HepG2 (cell line): Measurements from ENCODE around the gene CMTM4. TPM values are rescaled to one million over a fixed set of nuclear protein-coding genes. Genes with fewer than 3 reads are reported as not detected.
A peak's percentile ranks its signal among the peaks of the same experiment; 100 is the strongest.

Experiments
- CBX1 ChIP-seq: IDR thresholded peaks from one replicate; pipeline ENCODE4 v1.6.1; 2016; ENCODE audit warnings: antibody characterized with exemption, low read depth
- CBX5 ChIP-seq: sonication (generic); formaldehyde crosslinking; IDR thresholded peaks from 2 replicates; pipeline ENCODE4 v1.4.0; 2020; ENCODE audit warnings: missing genetic modification reagents, borderline replicate concordance
- CENPT ChIP-seq: sonication (generic); formaldehyde crosslinking; IDR thresholded peaks from 2 replicates; pipeline ENCODE4 v1.8.0; 2022; ENCODE audit warnings: low read depth, mild to moderate bottlenecking, moderate library complexity, missing genetic modification reagents
- ELF1 ChIP-seq: sonication (generic); formaldehyde crosslinking; IDR thresholded peaks from 2 replicates; pipeline ENCODE4 v1.4.0; 2020; ENCODE audit warnings: missing genetic modification reagents
- JARID2 ChIP-seq: sonication (generic); formaldehyde crosslinking; IDR thresholded peaks from 2 replicates; pipeline ENCODE4 v1.8.1; 2023; ENCODE audit warnings: missing genetic modification reagents, inconsistent platforms; ENCODE audit not compliant: insufficient replicate concordance
- KAT8 ChIP-seq: IDR thresholded peaks from 2 replicates; pipeline ENCODE4 v1.6.1; 2016; ENCODE audit warnings: missing genetic modification reagents, missing compliant biosample characterization
- KDM2A ChIP-seq: sonication (generic); formaldehyde crosslinking; IDR thresholded peaks from 2 replicates; pipeline ENCODE4 v1.4.0; 2020; ENCODE audit warnings: low read depth, missing genetic modification reagents, borderline replicate concordance
- MAFK ChIP-seq, 2 experiments: IDR thresholded peaks in 1 of 2; conservative IDR thresholded peaks in 1 of 2; 2 replicates each; pipeline ENCODE4 v1.6.1; 2011; ENCODE audit warnings: improper control_type of control experiment in 2 of 2, low read length in 2 of 2
- MED1 ChIP-seq: sonication (generic); formaldehyde crosslinking; IDR thresholded peaks from 2 replicates; pipeline ENCODE4 v1.4.0; 2020; ENCODE audit warnings: missing genetic modification reagents
- PCBP2 ChIP-seq: fragments of 200-400 bp; formaldehyde crosslinking; optimal IDR thresholded peaks from 2 replicates; pipeline ENCODE3; 2018; ENCODE audit warnings: low read length, low read depth; ENCODE audit not compliant: poor library complexity, severe bottlenecking
- SMYD3 ChIP-seq: sonication (generic); formaldehyde crosslinking; IDR thresholded peaks from 2 replicates; pipeline ENCODE4 v1.8.1; 2023; ENCODE audit warnings: mild to moderate bottlenecking, missing genetic modification reagents
- ZBTB33 ChIP-seq: sonication (generic); formaldehyde crosslinking; IDR thresholded peaks from 2 replicates; pipeline ENCODE4 v1.4.0; 2020; ENCODE audit warnings: missing genetic modification reagents
- ZFP82 ChIP-seq: sonication (generic); formaldehyde crosslinking; IDR thresholded peaks from 2 replicates; pipeline ENCODE4 v1.5.1; 2020; ENCODE audit warnings: mild to moderate bottlenecking, missing genetic modification reagents, borderline replicate concordance
- ZMYM4 ChIP-seq: sonication (generic); formaldehyde crosslinking; IDR thresholded peaks from 2 replicates; pipeline ENCODE4 v1.8.1; 2023; ENCODE audit warnings: mild to moderate bottlenecking, missing genetic modification reagents
- ZNF230 ChIP-seq: sonication (generic); formaldehyde crosslinking; IDR thresholded peaks from 2 replicates; pipeline ENCODE4 v1.4.0; 2020; ENCODE audit warnings: mild to moderate bottlenecking, missing genetic modification reagents
- ZNF281 ChIP-seq: sonication (generic); formaldehyde crosslinking; IDR thresholded peaks from 2 replicates; pipeline ENCODE4 v1.4.0; 2020; ENCODE audit warnings: missing genetic modification reagents, borderline replicate concordance
- ZNF451 ChIP-seq: sonication (generic); formaldehyde crosslinking; IDR thresholded peaks from 2 replicates; pipeline ENCODE4 v1.5.0; 2020; ENCODE audit warnings: mild to moderate bottlenecking, missing genetic modification reagents
- ZNF510 ChIP-seq: sonication (generic); formaldehyde crosslinking; IDR thresholded peaks from 2 replicates; pipeline ENCODE4 v1.4.0; 2020; ENCODE audit warnings: low read depth, mild to moderate bottlenecking, missing genetic modification reagents
- ZNF749 ChIP-seq: sonication (generic); formaldehyde crosslinking; IDR thresholded peaks from 2 replicates; pipeline ENCODE4 v1.8.0; 2022; ENCODE audit warnings: mild to moderate bottlenecking, missing genetic modification reagents, moderate library complexity, borderline replicate concordance
- polyA plus RNA-seq, 8 experiments: library from polyadenylated mRNA; depleted of rRNA in 3 of 8; stranded (reverse) in 7 of 8; unstranded in 1 of 8; fragments of >200 nt; fragmentation: Illumina TruSeq in 4 of 8; extraction: Trizol in 4 of 8; gene quantifications; 2 replicates each; pipeline versions ENCODE4 v1.2.1 to v1.2.3, GENCODE V29; 2011 to 2016; ENCODE audit warnings: low read depth in 4 of 8, missing spikeins in 1 of 8, mixed read lengths in 1 of 8; ENCODE audit not compliant: insufficient read depth in 1 of 8
- total RNA-seq, 5 experiments: library from RNA; depleted of rRNA; stranded (reverse); fragments of >200 nt; fragmentation: Illumina TruSeq; extraction: Trizol; gene quantifications; 2 replicates each; pipeline ENCODE4 v1.2.3, GENCODE V29; 2016; ENCODE audit warnings: low read depth in 1 of 5
- TF ChIP-seq, protein P1 (sequence below): fragments of 450-650 bp; IDR thresholded peaks from 2 replicates; pipeline ENCODE4 v1.6.1; 2016
- TF ChIP-seq, protein P2 (sequence below): sonication (generic); formaldehyde crosslinking; IDR thresholded peaks from 2 replicates; pipeline ENCODE4 v1.4.0; 2020; ENCODE audit warnings: low read depth, mild to moderate bottlenecking, missing genetic modification reagents

Gene CMTM4
- total and polyA plus RNA-seq, 2 of the 13 experiments (the other 11 are each of a cell fraction or from before 2014, with no cell fraction given) = 32.0 to 36.3 TPM

- TF ChIP-seq ZBTB33 (CRISPR knock-in tag) = 0 out of 2 replicates have a peak, but pooled peaks have one; percentile 41
- TF ChIP-seq CBX5 (CRISPR knock-in tag) = 0 out of 2 replicates have a peak, but pooled peaks have one; percentile 33
- TF ChIP-seq ZFP82 = no peak
- 0 out of 2 replicates have a peak, but pooled peaks have one; percentile 25 for TF ChIP-seq MED1 (CRISPR knock-in tag)
- TF ChIP-seq ZNF230 = 0 out of 2 replicates have a peak, but pooled peaks have one; percentile 1
- TF ChIP-seq ZNF749 = no peak
- no peak for TF ChIP-seq CENPT
- TF ChIP-seq MAFK (conservative IDR thresholded peaks at IDR 0.05 in 1 of 2, IDR thresholded peaks at IDR 0.05 in 1 of 2; ENCODE audit: low read length in 2 of 2) = peak; percentile 78 to 92
- peak; percentile 68 for TF ChIP-seq ELF1 (CRISPR knock-in tag)
- no peak for TF ChIP-seq JARID2 (CRISPR knock-in tag)
- TF ChIP-seq ZNF451 (CRISPR knock-in tag) = no peak
- no peak for TF ChIP-seq ZNF281 (CRISPR knock-in tag)
- TF ChIP-seq KAT8 (CRISPR knock-in tag) = peak; percentile 29; the same call in 1 of the 2 replicates
- TF ChIP-seq CBX1 = no peak
- TF ChIP-seq ZMYM4 = 0 out of 2 replicates have a peak, but pooled peaks have one; percentile 24
- no peak for TF ChIP-seq ZNF510 (CRISPR knock-in tag)
- peak; percentile 55; the same call in 1 of the 2 replicates for TF ChIP-seq KDM2A (CRISPR knock-in tag)
- no peak for TF ChIP-seq PCBP2
- TF ChIP-seq, protein P1, sequence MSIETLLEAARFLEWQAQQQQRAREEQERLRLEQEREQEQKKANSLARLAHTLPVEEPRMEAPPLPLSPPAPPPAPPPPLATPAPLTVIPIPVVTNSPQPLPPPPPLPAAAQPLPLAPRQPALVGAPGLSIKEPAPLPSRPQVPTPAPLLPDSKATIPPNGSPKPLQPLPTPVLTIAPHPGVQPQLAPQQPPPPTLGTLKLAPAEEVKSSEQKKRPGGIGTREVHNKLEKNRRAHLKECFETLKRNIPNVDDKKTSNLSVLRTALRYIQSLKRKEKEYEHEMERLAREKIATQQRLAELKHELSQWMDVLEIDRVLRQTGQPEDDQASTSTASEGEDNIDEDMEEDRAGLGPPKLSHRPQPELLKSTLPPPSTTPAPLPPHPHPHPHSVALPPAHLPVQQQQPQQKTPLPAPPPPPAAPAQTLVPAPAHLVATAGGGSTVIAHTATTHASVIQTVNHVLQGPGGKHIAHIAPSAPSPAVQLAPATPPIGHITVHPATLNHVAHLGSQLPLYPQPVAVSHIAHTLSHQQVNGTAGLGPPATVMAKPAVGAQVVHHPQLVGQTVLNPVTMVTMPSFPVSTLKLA = peak; percentile 30; the same call in 1 of the 2 replicates
- no peak for TF ChIP-seq SMYD3
- TF ChIP-seq, protein P2, sequence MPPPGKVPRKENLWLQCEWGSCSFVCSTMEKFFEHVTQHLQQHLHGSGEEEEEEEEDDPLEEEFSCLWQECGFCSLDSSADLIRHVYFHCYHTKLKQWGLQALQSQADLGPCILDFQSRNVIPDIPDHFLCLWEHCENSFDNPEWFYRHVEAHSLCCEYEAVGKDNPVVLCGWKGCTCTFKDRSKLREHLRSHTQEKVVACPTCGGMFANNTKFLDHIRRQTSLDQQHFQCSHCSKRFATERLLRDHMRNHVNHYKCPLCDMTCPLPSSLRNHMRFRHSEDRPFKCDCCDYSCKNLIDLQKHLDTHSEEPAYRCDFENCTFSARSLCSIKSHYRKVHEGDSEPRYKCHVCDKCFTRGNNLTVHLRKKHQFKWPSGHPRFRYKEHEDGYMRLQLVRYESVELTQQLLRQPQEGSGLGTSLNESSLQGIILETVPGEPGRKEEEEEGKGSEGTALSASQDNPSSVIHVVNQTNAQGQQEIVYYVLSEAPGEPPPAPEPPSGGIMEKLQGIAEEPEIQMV (CRISPR knock-in tag) = no peak
Observed at GRCh38 chr16:66660422-66661209, 35.9 kb downstream of the CMTM4 start (continued).
